Astrocyte (in vitro differentiated cells and primary cell): ENCODE measurements around the gene ATP2B2. TPM values are rescaled to one million over a fixed set of nuclear protein-coding genes. Genes with fewer than 3 reads are reported as not detected.

Source experiments
- DNase-seq: peaks from one replicate; pipeline ENCODE4 v3.0.0-alpha.2; 2010; ENCODE audit warnings: low read depth
- FAIRE-seq: peaks from 2 replicates; lab custom pipeline; 2011; peaks lifted over from hg19 to GRCh38; lab: Jason Lieb, UNC
- H2AFZ ChIP-seq: 2 replicates; pipeline ENCODE4 v1.6.0; 2012; ENCODE audit warnings: low read depth, low read length, inconsistent platforms
- H3K27ac ChIP-seq: 2 replicates; pipeline ENCODE4 v1.5.1; 2011; ENCODE audit warnings: low read depth, low read length, inconsistent platforms
- H3K27me3 ChIP-seq: 2 replicates; pipeline ENCODE4 v1.6.0; 2011; ENCODE audit warnings: low read length, inconsistent platforms; ENCODE audit not compliant: insufficient read depth
- H3K36me3 ChIP-seq: 2 replicates; pipeline ENCODE4 v1.5.1; 2011; ENCODE audit warnings: low read length, inconsistent platforms; ENCODE audit not compliant: insufficient read depth
- H3K4me1 ChIP-seq: 2 replicates; pipeline ENCODE4 v1.5.1; 2011; ENCODE audit warnings: low read length, inconsistent platforms; ENCODE audit not compliant: insufficient read depth
- H3K4me2 ChIP-seq: 2 replicates; pipeline ENCODE4 v1.6.0; 2012; ENCODE audit warnings: low read length, inconsistent platforms
- H3K4me3 ChIP-seq: 2 replicates; pipeline ENCODE4 v1.5.1; 2011; ENCODE audit warnings: low read depth, mild to moderate bottlenecking, low read length, inconsistent platforms; ENCODE audit not compliant: insufficient read depth
- H3K79me2 ChIP-seq: 2 replicates; pipeline ENCODE4 v1.6.0; 2012; ENCODE audit warnings: mild to moderate bottlenecking, low read length, inconsistent platforms; ENCODE audit not compliant: insufficient read depth
- H3K9ac ChIP-seq: 2 replicates; pipeline ENCODE4 v1.6.0; 2012; ENCODE audit warnings: mild to moderate bottlenecking, low read length, inconsistent platforms
- H3K9me3 ChIP-seq: 2 replicates; pipeline ENCODE4 v1.5.1; 2012; ENCODE audit warnings: low read depth, mild to moderate bottlenecking, low read length, inconsistent platforms; ENCODE audit not compliant: insufficient read depth
- H4K20me1 ChIP-seq: 2 replicates; pipeline ENCODE4 v1.6.0; 2012; ENCODE audit warnings: low read length, inconsistent platforms; ENCODE audit not compliant: insufficient read depth
- H3K27ac Mint-ChIP-seq: one replicate; pipeline ENCODE4 v1.8.0; 2021; ENCODE audit warnings: mild to moderate bottlenecking, mixed read lengths; ENCODE audit not compliant: unreplicated experiment
- H3K27me3 Mint-ChIP-seq: one replicate; pipeline ENCODE4 v1.8.0; 2021; ENCODE audit warnings: low read depth, mixed read lengths; ENCODE audit not compliant: unreplicated experiment
- H3K36me3 Mint-ChIP-seq: one replicate; pipeline ENCODE4 v1.8.0; 2021; ENCODE audit warnings: low read depth, mixed read lengths; ENCODE audit not compliant: unreplicated experiment
- H3K4me1 Mint-ChIP-seq: one replicate; pipeline ENCODE4 v1.8.0; 2021; ENCODE audit warnings: low read depth, mixed read lengths; ENCODE audit not compliant: unreplicated experiment
- H3K4me3 Mint-ChIP-seq: one replicate; pipeline ENCODE4 v1.8.0; 2021; ENCODE audit warnings: mild to moderate bottlenecking, moderate library complexity, mixed read lengths; ENCODE audit not compliant: unreplicated experiment
- H3K9me3 Mint-ChIP-seq: one replicate; pipeline ENCODE4 v1.8.0; 2021; ENCODE audit warnings: mild to moderate bottlenecking, mixed read lengths; ENCODE audit not compliant: unreplicated experiment
- CTCF ChIP-seq: IDR thresholded peaks from 2 replicates; pipeline ENCODE4 v1.5.1; 2011; ENCODE audit warnings: low read depth, mild to moderate bottlenecking, inconsistent platforms, low read length, moderate library complexity; ENCODE audit not compliant: insufficient read depth
- EZH2 ChIP-seq: IDR thresholded peaks from 2 replicates; pipeline ENCODE4 v1.6.1; 2012; ENCODE audit warnings: mild to moderate bottlenecking, low read length, inconsistent platforms; ENCODE audit not compliant: insufficient read depth
- total RNA-seq: library from RNA; stranded (reverse); gene quantifications from 2 replicates; pipeline ENCODE4 v1.2.1, GENCODE V29; 2021

The ATP2B2 gene
- total RNA-seq, 1 donor from 2014 or later = 0.05 TPM

GRCh38 chr3:10371167-10371566 is 134.2 kb downstream of the ATP2B2 start:
- H3K4me2 ChIP-seq = no peak overlapping the region
- no peaks in the 10 kb centered on the region for H4K20me1 ChIP-seq
- TF ChIP-seq EZH2 = no peak
- no peak for TF ChIP-seq CTCF
- H3K4me1 ChIP-seq = peaks cover 21% of the 10 kb centered on the region
- Mint-ChIP-seq H3K27ac (no peak overlapping the region), H3K4me1 (peaks cover 25% of the 10 kb centered on the region), H3K9me3 (peaks cover 18% of the 10 kb centered on the region), H3K27me3 (peaks cover 23% of the 10 kb centered on the region), H3K36me3 (no peaks in the 10 kb centered on the region), H3K4me3 (no peak overlapping the region)
- DNase-seq (peak; percentile 29), FAIRE-seq (no peak)
- H3K36me3 ChIP-seq = no peaks in the 10 kb centered on the region
- H3K79me2 ChIP-seq = no peaks in the 10 kb centered on the region
- no peak overlapping the region for H3K27ac ChIP-seq
- H3K27me3 ChIP-seq = no peaks in the 10 kb centered on the region
- H3K9me3 ChIP-seq = peaks cover 5% of the 10 kb centered on the region
- H3K4me3 ChIP-seq = no peak overlapping the region
- H3K9ac ChIP-seq = no peak overlapping the region
- H2AFZ ChIP-seq = no peak overlapping the region

- Mint-ChIP-seq H3K27ac (no peak overlapping the region), H3K4me3 (peak overlapping the region; percentile 34), H3K36me3 (no peaks in the 10 kb centered on the region), H3K9me3 (peaks cover 18% of the 10 kb centered on the region), H3K27me3 (peaks cover 18% of the 10 kb centered on the region), H3K4me1 (peaks cover 27% of the 10 kb centered on the region)
- Histone ChIP-seq H3K9me3 (peaks cover 5% of the 10 kb centered on the region), H3K4me1 (peaks cover 28% of the 10 kb centered on the region), H2AFZ (peak overlapping the region; percentile 19), H3K4me3 (no peak overlapping the region), H3K27ac (no peak overlapping the region), H4K20me1 (no peaks in the 10 kb centered on the region), H3K36me3 (no peaks in the 10 kb centered on the region), H3K4me2 (no peak overlapping the region), H3K9ac (no peak overlapping the region), H3K27me3 (no peaks in the 10 kb centered on the region), H3K79me2 (no peaks in the 10 kb centered on the region)
- TF ChIP-seq CTCF = no peak
- TF ChIP-seq EZH2 = no peak
- DNase-seq = peak; percentile 66
- no peak for FAIRE-seq
These were observed 135.0 kb downstream of the ATP2B2 start for GRCh38 chr3:10370429-10370828.

GRCh38 chr3:10368512-10368911 is 136.9 kb downstream of the ATP2B2 start:
- Histone ChIP-seq H3K36me3 (no peaks in the 10 kb centered on the region), H2AFZ (no peak overlapping the region), H3K4me1 (peaks cover 28% of the 10 kb centered on the region), H3K9ac (no peak overlapping the region), H3K4me3 (no peak overlapping the region), H3K27ac (no peak overlapping the region), H3K9me3 (peaks cover 5% of the 10 kb centered on the region), H4K20me1 (no peaks in the 10 kb centered on the region), H3K79me2 (no peaks in the 10 kb centered on the region), H3K4me2 (no peak overlapping the region), H3K27me3 (no peaks in the 10 kb centered on the region)
- peaks cover 18% of the 10 kb centered on the region for H3K9me3 Mint-ChIP-seq
- peaks cover 25% of the 10 kb centered on the region for H3K4me1 Mint-ChIP-seq
- peaks cover 16% of the 10 kb centered on the region for H3K27me3 Mint-ChIP-seq
- TF ChIP-seq CTCF = no peak
- TF ChIP-seq EZH2 = no peak
- no peak overlapping the region for H3K27ac Mint-ChIP-seq
- FAIRE-seq (no peak), DNase-seq (no peak)
- H3K4me3 Mint-ChIP-seq = no peak overlapping the region
- H3K36me3 Mint-ChIP-seq = no peaks in the 10 kb centered on the region
